K562 (cell line): ENCODE results near the gene CTRB1. TPM values are rescaled to one million over a fixed set of nuclear protein-coding genes. Genes with fewer than 3 reads are reported as not detected.
A peak's percentile ranks its signal among the peaks of the same experiment; 100 is the strongest.

ENCODE experiments used
- CTBP1 ChIP-seq: fragments of 450-650 bp; IDR thresholded peaks from 2 replicates; pipeline ENCODE4 v1.6.1; 2016; ENCODE audit warnings: borderline replicate concordance
- GATA2 ChIP-seq: sonication (generic); formaldehyde crosslinking; IDR thresholded peaks from 2 replicates; pipeline ENCODE4 v1.4.0; 2020; ENCODE audit warnings: mild to moderate bottlenecking, missing genetic modification reagents
- HNRNPH1 ChIP-seq: fragments of 200-400 bp; formaldehyde crosslinking; optimal IDR thresholded peaks from 2 replicates; pipeline ENCODE3; 2017; ENCODE audit warnings: low read depth, mild to moderate bottlenecking, low read length, moderate library complexity
- KAT7 ChIP-seq: sonication (generic); formaldehyde crosslinking; IDR thresholded peaks from 2 replicates; pipeline ENCODE4 v1.8.0; 2022; ENCODE audit warnings: missing genetic modification reagents, mild to moderate bottlenecking, borderline replicate concordance
- MECOM ChIP-seq: fragments of 250-450 bp; sonication (Bioruptor Pico); IDR thresholded peaks from 2 replicates; pipeline ENCODE4 v1.8.0; 2022; ENCODE audit warnings: inconsistent platforms
- MEIS2 ChIP-seq: fragments of 450-650 bp; IDR thresholded peaks from 2 replicates; pipeline ENCODE4 v1.6.1; 2014; ENCODE audit warnings: mild to moderate bottlenecking; ENCODE audit not compliant: partially characterized antibody
- NFATC3 ChIP-seq: fragments of 450-650 bp; IDR thresholded peaks from 2 replicates; pipeline ENCODE4 v1.6.1; 2017; ENCODE audit warnings: mild to moderate bottlenecking
- NFIC ChIP-seq: fragments of 450-650 bp; IDR thresholded peaks from 2 replicates; pipeline ENCODE4 v1.6.1; 2017; ENCODE audit warnings: mild to moderate bottlenecking, inconsistent platforms
- PHF8 ChIP-seq: fragments of 200-600 bp; sonication (generic); IDR thresholded peaks from 2 replicates; pipeline ENCODE4 v1.6.1; 2012; ENCODE audit warnings: mixed run types, mild to moderate bottlenecking, inconsistent platforms, low read length, moderate library complexity, borderline replicate concordance
- POLR2AphosphoS5 ChIP-seq: IDR thresholded peaks from 2 replicates; pipeline ENCODE4 v1.6.1; 2011; ENCODE audit warnings: mild to moderate bottlenecking, low read depth, low read length, moderate library complexity; ENCODE audit not compliant: control insufficient read depth, insufficient read depth
- PYGO2 ChIP-seq: fragments of 450-650 bp; IDR thresholded peaks from 2 replicates; pipeline ENCODE4 v1.6.1; 2016; ENCODE audit warnings: mild to moderate bottlenecking, missing genetic modification characterization, moderate library complexity, missing compliant biosample characterization
- RAD21 ChIP-seq, 2 experiments: fragments of 250-450 bp in 1 of 2; fragments of 450-650 bp in 1 of 2; sonication (Bioruptor Pico) in 1 of 2; formaldehyde crosslinking in 1 of 2; IDR thresholded peaks in 1 of 2; conservative IDR thresholded peaks in 1 of 2; 2 replicates each; pipeline versions ENCODE4 v1.4.0 to v1.8.0; 2020 to 2022; ENCODE audit warnings: mild to moderate bottlenecking in 2 of 2, moderate library complexity in 1 of 2
- RBM34 ChIP-seq: fragments of 200-400 bp; formaldehyde crosslinking; IDR thresholded peaks from 2 replicates; pipeline ENCODE4 v1.6.1; 2018; ENCODE audit warnings: low read length, borderline replicate concordance; ENCODE audit not compliant: insufficient read depth
- STAT5A ChIP-seq: IDR thresholded peaks from 2 replicates; pipeline ENCODE4 v1.6.1; 2012; ENCODE audit warnings: low read length, inconsistent platforms, borderline replicate concordance
- TAF7 ChIP-seq: fragments of 450-650 bp; IDR thresholded peaks from 2 replicates; pipeline ENCODE4 v1.6.1; 2016; ENCODE audit warnings: missing genetic modification characterization, missing compliant biosample characterization
- TCF7 ChIP-seq: sonication (generic); IDR thresholded peaks from 2 replicates; pipeline ENCODE4 v1.6.1; 2016; ENCODE audit warnings: antibody characterized with exemption, borderline replicate concordance
- YY1 ChIP-seq, 3 experiments: IDR thresholded peaks; 2 replicates each; pipeline ENCODE4 v1.6.1; 2011; ENCODE audit warnings: low read length in 2 of 3, mild to moderate bottlenecking in 2 of 3, moderate library complexity in 2 of 3, borderline replicate concordance in 1 of 3, control low read depth in 1 of 3, low read depth in 1 of 3; ENCODE audit not compliant: insufficient read depth in 3 of 3, insufficient replicate concordance in 2 of 3, control insufficient read depth in 1 of 3, insufficient read length in 1 of 3; ENCODE audit errors: extremely low read depth in 1 of 3
- ZBTB1 ChIP-seq: sonication (generic); formaldehyde crosslinking; IDR thresholded peaks from 2 replicates; pipeline ENCODE4 v1.8.1; 2023; ENCODE audit warnings: missing genetic modification reagents, low read depth, mild to moderate bottlenecking, borderline replicate concordance
- ZKSCAN1 ChIP-seq: fragments of 150-350 bp; IDR thresholded peaks from 2 replicates; pipeline ENCODE4 v1.6.1; 2016; ENCODE audit warnings: low read depth, low read length
- ZZZ3 ChIP-seq: fragments of 450-650 bp; IDR thresholded peaks from 2 replicates; pipeline ENCODE4 v1.6.1; 2016; ENCODE audit warnings: antibody characterized with exemption, mild to moderate bottlenecking, moderate library complexity
- polyA plus RNA-seq, 8 experiments: library from polyadenylated mRNA; depleted of rRNA in 4 of 8; stranded (reverse) in 5 of 8; unstranded in 3 of 8; fragments of >200 nt; fragmentation: Nextera tagmentation in 2 of 8; fragmentation: Illumina TruSeq in 1 of 8; extraction: Ambion mirVana in 2 of 8; extraction: Trizol in 1 of 8; gene quantifications; 2 replicates each; pipeline versions ENCODE4 v1.2.1 to v1.2.3, GENCODE V29; 2011 to 2014; ENCODE audit warnings: inconsistent platforms in 1 of 8, missing spikeins in 1 of 8
- total RNA-seq, 7 experiments: library from RNA; depleted of rRNA in 6 of 7; stranded (reverse); fragments of >200 nt in 6 of 7; fragmentation: Illumina TruSeq in 2 of 7; extraction: Trizol in 2 of 7; gene quantifications; 2 replicates each; pipeline versions ENCODE4 v1.2.1 to v1.2.3, GENCODE V29; 2011 to 2021; ENCODE audit warnings: low replicate concordance in 1 of 7
- TF ChIP-seq, protein P1 (sequence below): IDR thresholded peaks from 2 replicates; pipeline ENCODE4 v1.6.1; 2011; ENCODE audit not compliant: insufficient read length; ENCODE audit errors: extremely low read depth
- TF ChIP-seq, protein P2 (sequence below): fragments of 250-450 bp; sonication (Bioruptor Pico); IDR thresholded peaks from 2 replicates; pipeline ENCODE4 v1.5.0; 2020; ENCODE audit warnings: mild to moderate bottlenecking, borderline replicate concordance

CTRB1 gene
- total and polyA plus RNA-seq, 9 of the 15 experiments (the other 6 are each of a cell fraction or from before 2014, with no cell fraction given), result 2.3 TPM; not detected in 8

DNA sequence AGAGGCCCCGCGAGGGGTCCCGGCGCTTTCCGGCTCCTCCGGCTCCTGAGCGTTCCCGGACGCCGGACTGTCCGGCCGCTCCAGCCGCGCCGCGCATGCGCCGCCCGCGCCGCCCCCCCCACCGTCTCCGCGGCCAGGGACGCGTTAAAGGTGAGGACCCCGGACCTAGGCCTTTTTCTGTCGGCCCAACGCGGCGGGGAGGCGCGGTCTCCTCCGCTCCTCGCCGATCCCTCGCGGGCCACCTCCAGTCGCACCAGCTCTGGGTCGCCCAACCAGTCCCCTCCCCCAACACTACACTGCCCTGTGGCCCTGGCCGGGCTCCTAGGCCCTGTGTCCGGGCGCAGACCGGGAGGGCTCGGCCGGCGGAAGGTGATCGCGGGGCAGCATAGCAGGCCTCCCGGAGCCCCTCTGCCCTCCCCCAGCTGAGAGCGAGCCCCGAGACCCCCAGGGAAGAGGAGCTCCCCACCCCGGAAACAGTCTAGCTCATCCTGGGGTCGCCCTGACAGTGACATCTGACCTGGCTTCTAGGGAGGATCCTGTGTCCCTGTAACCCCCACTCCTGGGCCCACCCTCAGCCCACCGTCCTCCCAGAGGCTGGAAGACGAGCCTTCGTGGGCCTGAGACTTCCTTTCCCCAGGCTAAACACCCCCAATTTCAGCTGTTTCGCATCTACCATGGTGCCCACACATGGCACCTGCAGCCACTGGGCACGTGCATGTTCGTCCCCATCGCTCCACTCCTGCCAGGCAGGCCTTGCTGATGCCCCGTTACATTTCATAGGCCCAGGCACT, 47.3 kb downstream of the CTRB1 start (continued):
- TF ChIP-seq ZKSCAN1 (0 out of 2 replicates have a peak, but pooled peaks have one; percentile 25), RBM34 (no peak), GATA2 (CRISPR knock-in tag) (no peak), STAT5A (no peak), ZZZ3 (no peak), PYGO2 (tag) (no peak), RAD21 (CRISPR knock-in tag; conservative IDR thresholded peaks at IDR 0.05 in 1 of 2, IDR thresholded peaks at IDR 0.05 in 1 of 2) (0 out of 4 replicates have a peak, but pooled peaks of 1 of the 2 experiments have one; percentile 18), TCF7 (no peak), ZBTB1 (CRISPR knock-in tag) (peak; percentile 9; the same call in 1 of the 2 replicates), NFIC (peak; percentile 32; the same call in 1 of the 2 replicates), YY1 (IDR thresholded peaks at IDR 0.05; ENCODE audit: borderline replicate concordance in 1 of 3, control insufficient read depth in 1 of 3, extremely low read depth in 1 of 3, insufficient read depth in 3 of 3, insufficient read length in 1 of 3, insufficient replicate concordance in 2 of 3, low read depth in 1 of 3, low read length in 2 of 3) (peak in 1 of 3 experiments; percentile 43), CTBP1 (peak; percentile 62), NFATC3 (no peak), KAT7 (CRISPR knock-in tag) (no peak), POLR2AphosphoS5 (0 out of 2 replicates have a peak, but pooled peaks have one; percentile 23), TAF7 (tag) (peak; percentile 71), MECOM (CRISPR knock-in tag) (no peak), HNRNPH1 (no peak), MEIS2 (peak; percentile 76), PHF8 (peak; percentile 76; the same call in 1 of the 2 replicates)
- TF ChIP-seq, protein P1, sequence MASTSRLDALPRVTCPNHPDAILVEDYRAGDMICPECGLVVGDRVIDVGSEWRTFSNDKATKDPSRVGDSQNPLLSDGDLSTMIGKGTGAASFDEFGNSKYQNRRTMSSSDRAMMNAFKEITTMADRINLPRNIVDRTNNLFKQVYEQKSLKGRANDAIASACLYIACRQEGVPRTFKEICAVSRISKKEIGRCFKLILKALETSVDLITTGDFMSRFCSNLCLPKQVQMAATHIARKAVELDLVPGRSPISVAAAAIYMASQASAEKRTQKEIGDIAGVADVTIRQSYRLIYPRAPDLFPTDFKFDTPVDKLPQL, result no peak
- TF ChIP-seq, protein P2, sequence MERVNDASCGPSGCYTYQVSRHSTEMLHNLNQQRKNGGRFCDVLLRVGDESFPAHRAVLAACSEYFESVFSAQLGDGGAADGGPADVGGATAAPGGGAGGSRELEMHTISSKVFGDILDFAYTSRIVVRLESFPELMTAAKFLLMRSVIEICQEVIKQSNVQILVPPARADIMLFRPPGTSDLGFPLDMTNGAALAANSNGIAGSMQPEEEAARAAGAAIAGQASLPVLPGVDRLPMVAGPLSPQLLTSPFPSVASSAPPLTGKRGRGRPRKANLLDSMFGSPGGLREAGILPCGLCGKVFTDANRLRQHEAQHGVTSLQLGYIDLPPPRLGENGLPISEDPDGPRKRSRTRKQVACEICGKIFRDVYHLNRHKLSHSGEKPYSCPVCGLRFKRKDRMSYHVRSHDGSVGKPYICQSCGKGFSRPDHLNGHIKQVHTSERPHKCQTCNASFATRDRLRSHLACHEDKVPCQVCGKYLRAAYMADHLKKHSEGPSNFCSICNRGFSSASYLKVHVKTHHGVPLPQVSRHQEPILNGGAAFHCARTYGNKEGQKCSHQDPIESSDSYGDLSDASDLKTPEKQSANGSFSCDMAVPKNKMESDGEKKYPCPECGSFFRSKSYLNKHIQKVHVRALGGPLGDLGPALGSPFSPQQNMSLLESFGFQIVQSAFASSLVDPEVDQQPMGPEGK (CRISPR knock-in tag), result no peak
